Hematopoietic multipotent progenitor cell (in vitro differentiated cells): ENCODE results near the gene MCEMP1. TPM values are rescaled to one million over a fixed set of nuclear protein-coding genes. Genes with fewer than 3 reads are reported as not detected.

Experiments used
- DNase-seq, 3 donors: peaks; one replicate each; pipeline ENCODE4 v3.0.0-alpha.2; 2011 to 2015; ENCODE audit warnings: low read depth in 2 of 3, low spot score in 2 of 3
- total RNA-seq: library from RNA; depleted of rRNA; stranded (reverse); fragments of >200 nt; gene quantifications from one replicate; pipeline ENCODE4 v1.2.3, GENCODE V29; 2012

The MCEMP1 gene
- total RNA-seq, 1 donor = 0.27 TPM

- peak in 1 of 3 donors; percentile 51 for DNase-seq
Observed at GRCh38 chr19:7718668-7719067, 41.8 kb downstream of the MCEMP1 start.

- DNase-seq = no peak
Observed at GRCh38 chr19:7720351-7720750, 43.5 kb downstream of the MCEMP1 start.

GRCh38 chr19:7722231-7722651 is 45.4 kb downstream of the MCEMP1 start:
- no peak for DNase-seq

- no peak for DNase-seq
Observed at GRCh38 chr19:7725791-7726190, 48.9 kb downstream of the MCEMP1 start.

- DNase-seq = no peak
Observed at GRCh38 chr19:7729211-7729610, 52.3 kb downstream of the MCEMP1 start.

Other genes starting within 250 kb of the MCEMP1 start
- 4.8 TPM for gene PEX11G, start 188.1 kb upstream of the MCEMP1 start, total RNA-seq
- 25.6 TPM for gene ZNF358, start 161.0 kb upstream of the MCEMP1 start, total RNA-seq
- gene MCOLN1, start 154.5 kb upstream of the MCEMP1 start, total RNA-seq = 8.9 TPM
- gene PNPLA6, start 141.4 kb upstream of the MCEMP1 start, total RNA-seq = 109 TPM
- gene CAMSAP3, start 81.2 kb upstream of the MCEMP1 start, total RNA-seq = 3.0 TPM
- gene XAB2, start 47.5 kb upstream of the MCEMP1 start, total RNA-seq = 123 TPM
- 4.6 TPM for gene PET100, start 47.3 kb upstream of the MCEMP1 start, total RNA-seq
- 0.81 TPM for gene PCP2, start 43.4 kb upstream of the MCEMP1 start, total RNA-seq
- 187 TPM for gene STXBP2, start 40.0 kb upstream of the MCEMP1 start, total RNA-seq
- 0.54 TPM for gene RETN, start 8.0 kb upstream of the MCEMP1 start, total RNA-seq
- gene TRAPPC5, start 3.7 kb downstream of the MCEMP1 start, total RNA-seq = 52.0 TPM
- gene FCER2, start 25.0 kb downstream of the MCEMP1 start, total RNA-seq = 2.7 TPM
- gene CLEC4G, start 55.0 kb downstream of the MCEMP1 start, total RNA-seq = under 0.01 TPM
- not detected for gene CD209, start 70.4 kb downstream of the MCEMP1 start, total RNA-seq
- under 0.01 TPM for gene CLEC4M, start 86.2 kb downstream of the MCEMP1 start, total RNA-seq
- gene EVI5L, start 153.1 kb downstream of the MCEMP1 start, total RNA-seq = 18.6 TPM
- under 0.01 TPM for gene PRR36, start 197.3 kb downstream of the MCEMP1 start, total RNA-seq
- 0.27 TPM for gene LRRC8E, start 211.4 kb downstream of the MCEMP1 start, total RNA-seq
- gene MAP2K7, start 226.8 kb downstream of the MCEMP1 start, total RNA-seq = 21.5 TPM
- gene TGFBR3L, start 237.7 kb downstream of the MCEMP1 start, total RNA-seq = not detected
- gene SNAPC2, start 243.2 kb downstream of the MCEMP1 start, total RNA-seq = 11.3 TPM
- gene CTXN1, start 249.0 kb downstream of the MCEMP1 start, total RNA-seq = 1.9 TPM